Endothelial cell of coronary artery (primary cell): ENCODE results near the gene RTL3. TPM values are rescaled to one million over a fixed set of nuclear protein-coding genes. Genes with fewer than 3 reads are reported as not detected.

Source experiments
- total RNA-seq: library from RNA; depleted of rRNA; stranded (reverse); fragments of >200 nt; gene quantifications from 2 replicates; pipeline ENCODE4 v1.2.3, GENCODE V29; 2014

RTL3 gene, protein sequence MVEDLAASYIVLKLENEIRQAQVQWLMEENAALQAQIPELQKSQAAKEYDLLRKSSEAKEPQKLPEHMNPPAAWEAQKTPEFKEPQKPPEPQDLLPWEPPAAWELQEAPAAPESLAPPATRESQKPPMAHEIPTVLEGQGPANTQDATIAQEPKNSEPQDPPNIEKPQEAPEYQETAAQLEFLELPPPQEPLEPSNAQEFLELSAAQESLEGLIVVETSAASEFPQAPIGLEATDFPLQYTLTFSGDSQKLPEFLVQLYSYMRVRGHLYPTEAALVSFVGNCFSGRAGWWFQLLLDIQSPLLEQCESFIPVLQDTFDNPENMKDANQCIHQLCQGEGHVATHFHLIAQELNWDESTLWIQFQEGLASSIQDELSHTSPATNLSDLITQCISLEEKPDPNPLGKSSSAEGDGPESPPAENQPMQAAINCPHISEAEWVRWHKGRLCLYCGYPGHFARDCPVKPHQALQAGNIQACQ
- under 0.01 TPM in 1 of 2 replicates, not detected in the other for total RNA-seq

DNA sequence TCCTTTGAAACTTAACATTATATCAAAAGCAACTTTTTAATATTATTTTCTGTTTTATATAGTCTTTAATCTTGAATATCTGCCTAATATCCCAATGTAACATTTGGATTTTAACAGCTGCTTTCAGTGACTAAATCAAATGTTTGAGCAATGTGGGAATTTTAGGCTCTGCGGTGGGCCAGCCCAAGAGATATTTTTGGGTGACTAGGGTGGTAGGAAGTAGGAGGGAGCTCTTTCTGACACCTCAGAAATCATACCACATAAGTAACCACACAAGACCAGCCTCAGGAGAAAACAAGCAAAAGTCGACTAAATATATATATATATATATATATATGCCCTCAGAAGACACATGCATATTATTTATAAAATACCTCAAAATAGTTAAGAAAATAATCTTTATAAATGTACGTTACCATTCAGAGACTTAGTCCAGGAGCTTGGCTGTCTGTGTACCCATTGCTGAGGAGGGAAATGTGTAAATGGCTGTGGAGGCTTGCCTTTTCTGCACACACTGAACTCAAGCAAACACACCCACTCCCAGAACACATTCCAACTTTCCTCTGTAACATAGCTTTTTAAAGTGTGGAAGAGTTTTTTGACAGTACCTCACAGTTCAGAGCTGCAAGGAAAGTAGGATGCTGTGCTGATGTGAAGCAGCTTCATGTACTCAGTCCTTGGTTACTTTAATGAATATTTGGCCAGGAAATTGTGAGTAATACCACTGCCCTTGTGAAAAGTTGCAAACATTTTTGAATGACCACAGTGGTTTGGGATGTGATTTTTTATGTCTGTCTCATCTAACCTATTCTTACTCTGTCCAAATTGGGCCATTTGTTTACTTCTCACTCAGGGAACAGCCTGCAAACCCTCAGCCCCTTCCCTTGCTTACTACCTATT is at the start of gene RTL3:
TSS of gene RTL3 (minus strand) at position 484 of the 900 bp plus-strand sequence. CDS start 908 bp downstream, outside the sequence.

Other genes starting within 250 kb of the RTL3 start
- gene LPAR4, start 88.4 kb upstream of the RTL3 start, total RNA-seq = 0.09 TPM in 1 of 2 replicates, not detected in the other